ENCODE results near the gene NOTCH1. TPM values are rescaled to one million over a fixed set of nuclear protein-coding genes. Genes with fewer than 3 reads are reported as not detected.

The NOTCH1 gene
- total RNA-seq, 2 donors from 2014 or later: 49.3 to 99.4 TPM

DNA sequence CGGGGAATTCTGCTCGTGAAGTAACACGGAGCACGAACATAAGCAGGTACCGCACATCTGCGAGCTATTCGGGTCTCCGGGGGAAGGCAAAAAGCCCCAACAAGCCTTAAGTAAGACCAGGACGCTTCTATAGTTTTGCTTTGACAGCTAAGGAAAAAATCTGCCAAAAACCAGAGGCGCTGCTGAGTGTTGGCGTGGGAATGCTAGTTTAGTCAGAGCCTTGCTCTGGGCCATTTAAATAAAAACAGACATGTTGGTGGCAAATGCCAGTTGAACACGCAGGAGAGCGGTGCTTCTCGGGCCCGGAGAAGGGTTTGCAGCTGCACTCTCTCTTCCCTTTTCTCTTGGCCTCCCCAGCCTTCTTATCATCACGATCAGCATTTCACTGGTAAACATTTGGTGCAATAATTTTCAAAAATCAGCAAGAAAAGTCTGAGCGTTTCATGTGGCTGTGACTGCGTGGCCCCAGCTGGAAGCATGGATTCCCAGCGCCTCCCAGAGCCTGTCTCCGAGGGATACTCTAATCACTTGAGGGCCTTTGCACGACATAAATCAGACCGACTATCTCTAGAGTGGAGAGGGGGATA is 6.4 kb upstream of the NOTCH1 start:
- Histone ChIP-seq H3K9ac (ENCODE audit: low read depth in 2 of 2, low read length in 2 of 2) (peak overlapping the region in 1 of 2 donors; percentile 43), H3K27ac (peak overlapping the region; percentile 39), H3K27me3 (no peaks in the 10 kb centered on the region), H3K9me3 (no peaks in the 10 kb centered on the region), H3K4me3 (no peak overlapping the region), H3K36me3 (no peaks in the 10 kb centered on the region), H3K4me1 (peaks cover 7% of the 10 kb centered on the region)
- no peak for DNase-seq
- TF ChIP-seq, protein P1, sequence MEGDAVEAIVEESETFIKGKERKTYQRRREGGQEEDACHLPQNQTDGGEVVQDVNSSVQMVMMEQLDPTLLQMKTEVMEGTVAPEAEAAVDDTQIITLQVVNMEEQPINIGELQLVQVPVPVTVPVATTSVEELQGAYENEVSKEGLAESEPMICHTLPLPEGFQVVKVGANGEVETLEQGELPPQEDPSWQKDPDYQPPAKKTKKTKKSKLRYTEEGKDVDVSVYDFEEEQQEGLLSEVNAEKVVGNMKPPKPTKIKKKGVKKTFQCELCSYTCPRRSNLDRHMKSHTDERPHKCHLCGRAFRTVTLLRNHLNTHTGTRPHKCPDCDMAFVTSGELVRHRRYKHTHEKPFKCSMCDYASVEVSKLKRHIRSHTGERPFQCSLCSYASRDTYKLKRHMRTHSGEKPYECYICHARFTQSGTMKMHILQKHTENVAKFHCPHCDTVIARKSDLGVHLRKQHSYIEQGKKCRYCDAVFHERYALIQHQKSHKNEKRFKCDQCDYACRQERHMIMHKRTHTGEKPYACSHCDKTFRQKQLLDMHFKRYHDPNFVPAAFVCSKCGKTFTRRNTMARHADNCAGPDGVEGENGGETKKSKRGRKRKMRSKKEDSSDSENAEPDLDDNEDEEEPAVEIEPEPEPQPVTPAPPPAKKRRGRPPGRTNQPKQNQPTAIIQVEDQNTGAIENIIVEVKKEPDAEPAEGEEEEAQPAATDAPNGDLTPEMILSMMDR (IDR thresholded peaks at IDR 0.05): no peak
- intact Hi-C loops (cut with DNase I): no loop called here

DNA sequence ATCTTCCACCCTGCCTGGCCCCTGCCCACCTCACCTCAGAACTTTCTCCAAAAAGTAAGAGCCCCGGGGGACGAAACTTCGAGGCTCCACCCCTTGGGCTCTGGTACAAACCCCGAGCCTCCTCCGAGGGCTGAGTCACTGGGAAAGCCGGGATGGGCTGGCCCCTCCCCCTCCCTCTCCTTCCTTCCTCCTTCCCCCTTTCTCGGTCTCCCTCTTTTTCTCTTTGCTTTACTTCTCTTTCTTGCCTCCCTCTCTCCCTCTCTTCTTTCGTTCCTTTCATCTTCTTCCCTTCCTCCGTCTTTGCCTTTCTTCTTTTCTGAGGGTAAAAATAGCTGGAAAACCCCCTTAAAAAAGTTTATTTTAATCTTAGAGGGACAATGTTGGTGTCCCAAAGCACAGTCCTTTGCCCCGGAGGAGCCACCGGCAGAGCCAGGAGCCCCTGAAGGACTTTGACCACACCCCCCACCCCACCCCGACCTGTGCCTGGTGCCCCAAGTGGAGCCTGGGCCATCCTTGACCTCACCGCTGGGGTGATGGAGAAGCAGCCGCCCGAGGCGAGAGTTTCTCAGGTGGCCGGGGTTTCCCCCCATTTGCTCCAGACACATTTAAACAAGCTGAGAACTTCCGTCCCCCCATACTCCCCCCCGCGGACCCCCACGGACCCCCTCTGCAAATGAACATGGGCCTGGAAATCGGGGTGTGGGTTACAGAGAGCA is 5.7 kb upstream of the NOTCH1 start:
- H3K4me3 ChIP-seq: no peak overlapping the region

DNA sequence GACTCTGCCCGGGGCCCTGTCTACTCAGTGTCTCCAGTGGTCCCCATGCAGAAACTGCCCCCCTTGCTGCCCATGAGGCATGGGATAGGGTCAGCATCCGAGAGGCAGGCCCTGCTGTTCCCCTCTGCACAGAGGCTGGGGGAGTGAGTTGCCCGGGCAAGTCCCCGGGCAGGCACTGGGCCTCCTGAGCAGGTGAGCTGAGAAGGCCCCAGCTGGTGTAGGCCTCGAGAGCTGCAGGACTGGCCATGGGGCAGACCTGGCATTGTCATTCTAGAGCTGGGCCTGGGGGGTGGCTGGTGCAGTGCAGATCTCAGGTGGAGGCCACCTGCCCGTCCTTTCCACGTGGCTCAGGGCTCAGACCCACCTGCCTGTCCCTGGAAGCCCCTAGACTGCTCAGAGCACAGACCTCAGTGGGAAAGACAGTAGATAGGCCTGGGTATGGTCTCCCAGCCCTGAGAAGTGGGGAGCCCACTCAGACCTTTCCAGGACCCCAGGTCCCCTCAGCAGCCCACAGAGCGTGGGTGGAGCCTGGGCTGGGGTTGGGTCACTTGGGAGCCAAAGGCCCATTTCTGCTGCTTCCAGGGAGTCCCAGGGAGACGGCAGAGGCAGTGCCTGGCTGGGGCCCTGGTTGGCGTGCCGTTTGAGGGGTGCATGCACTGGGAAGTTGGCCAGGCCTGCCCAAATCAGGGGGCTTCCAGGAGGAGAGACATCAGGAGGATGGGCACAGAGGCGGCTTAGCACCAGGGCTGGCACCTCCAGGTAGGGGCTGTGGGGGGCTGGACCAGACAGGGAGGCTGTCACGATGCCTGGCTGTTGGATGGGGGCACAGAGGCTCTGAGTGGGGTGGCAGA is 4.8 kb upstream of the NOTCH1 start:
- intact Hi-C loops (cut with DNase I): no loop called here
- DNase-seq: no peak
- Histone ChIP-seq H3K9ac (ENCODE audit: low read depth in 2 of 2, low read length in 2 of 2) (peak overlapping the region in 1 of 2 donors; percentile 47), H3K9me3 (no peaks in the 10 kb centered on the region), H3K36me3 (no peaks in the 10 kb centered on the region), H3K27me3 (no peaks in the 10 kb centered on the region), H3K27ac (peak overlapping the region; percentile 39), H3K4me3 (no peak overlapping the region), H3K4me1 (peaks cover 13% of the 10 kb centered on the region)
- TF ChIP-seq, protein P1 (IDR thresholded peaks at IDR 0.05): no peak

More for the DNA sequence above, 5.7 kb upstream of the NOTCH1 start:
- DNase-seq: peak; percentile 84
- Histone ChIP-seq H3K27me3 (no peaks in the 10 kb centered on the region), H3K36me3 (no peaks in the 10 kb centered on the region), H3K9me3 (no peaks in the 10 kb centered on the region), H3K27ac (peak overlapping the region; percentile 39), H3K4me1 (peaks cover 13% of the 10 kb centered on the region), H3K9ac (ENCODE audit: low read depth in 2 of 2, low read length in 2 of 2) (no peak overlapping the region)
- TF ChIP-seq, protein P1 (IDR thresholded peaks at IDR 0.05): no peak
- intact Hi-C loops (cut with DNase I): no loop called here

DNA sequence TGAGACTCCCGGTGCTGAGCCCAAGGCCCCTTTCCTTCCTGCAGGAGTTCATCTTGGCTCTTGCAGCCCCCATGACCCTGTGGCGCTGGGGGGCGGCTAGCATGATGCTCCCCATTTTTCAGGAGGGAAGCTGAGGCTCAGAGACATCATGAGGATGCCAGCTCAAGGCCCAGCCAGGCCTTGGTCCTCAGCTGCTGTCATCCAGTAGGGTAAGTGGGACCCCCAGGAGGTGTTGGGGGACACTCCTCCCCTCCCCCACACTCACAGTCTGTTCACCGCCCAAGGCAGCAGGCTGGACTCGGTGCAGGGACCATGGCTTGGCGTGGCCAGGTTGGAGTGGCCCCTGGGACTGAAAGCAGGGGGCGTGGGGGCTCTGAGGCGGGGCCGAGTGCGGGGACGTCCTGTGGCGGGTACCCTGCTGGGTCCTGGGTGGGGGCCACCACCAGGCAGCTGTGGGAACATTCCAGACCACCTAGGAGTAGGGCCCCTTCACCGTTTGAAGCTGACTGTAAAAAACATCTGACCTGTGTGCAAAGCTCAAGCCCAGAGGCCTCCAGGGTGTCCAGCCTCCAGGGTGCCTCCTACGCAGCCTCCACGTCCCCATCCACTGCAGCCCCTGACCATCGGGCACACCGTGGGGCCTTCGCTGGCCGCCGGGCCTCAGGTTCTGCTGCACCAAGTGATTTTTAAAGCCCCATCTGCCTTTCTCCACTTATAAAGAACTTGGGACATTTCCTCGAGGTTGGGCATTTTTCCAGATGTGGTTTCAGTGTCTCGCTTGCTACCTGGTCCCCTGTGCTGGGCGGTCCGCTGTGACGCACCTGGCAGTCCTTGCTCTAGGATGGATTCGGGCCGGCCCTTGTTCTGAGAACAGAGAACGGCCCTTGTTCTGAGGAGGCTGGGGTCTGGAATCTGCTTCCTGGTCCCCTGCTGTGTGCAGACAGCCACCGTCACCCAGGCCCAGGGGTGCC is 3.4 kb upstream of the NOTCH1 start:
- TF ChIP-seq, protein P1 (IDR thresholded peaks at IDR 0.05): no peak
- Histone ChIP-seq H3K9ac (ENCODE audit: low read depth in 2 of 2, low read length in 2 of 2) (no peak overlapping the region), H3K9me3 (no peaks in the 10 kb centered on the region), H3K4me3 (no peak overlapping the region), H3K36me3 (no peaks in the 10 kb centered on the region), H3K4me1 (peaks cover 13% of the 10 kb centered on the region), H3K27me3 (no peaks in the 10 kb centered on the region), H3K27ac (no peak overlapping the region)
- intact Hi-C loops (cut with DNase I): loop anchor here (10.0 kb wide), 1 partner anchor 76 kb away; no protein-coding TSS in a partner anchor
- no peak for DNase-seq

All from colonic mucosa (tissue), 4 donors.